ENCODE data around the gene AASS. TPM values are rescaled to one million over a fixed set of nuclear protein-coding genes. Genes with fewer than 3 reads are reported as not detected.

AASS gene

GRCh38 chr7:122035876-122036275 is 108.2 kb downstream of the AASS start:
- Histone ChIP-seq H4K91ac (ENCODE audit: low read length) (no peak overlapping the region), H3K79me1 (replicated peaks; ENCODE audit: low read length, poor library complexity, severe bottlenecking) (no peaks in the 10 kb centered on the region), H3K27me3 (ENCODE audit: control insufficient read depth in 1 of 2, insufficient read depth in 1 of 2, low read length in 2 of 2) (no peaks in the 10 kb centered on the region), H3K27ac (ENCODE audit: low read length, poor library complexity, severe bottlenecking) (no peak overlapping the region), H3K23ac (ENCODE audit: low read length in 2 of 2) (no peak overlapping the region), H2BK120ac (ENCODE audit: low read depth, low read length) (no peak overlapping the region), H2AK5ac (ENCODE audit: low read length, severe bottlenecking) (no peak overlapping the region), H3K4me2 (ENCODE audit: low read length, poor library complexity, severe bottlenecking) (no peak overlapping the region), H2BK12ac (ENCODE audit: low read length in 2 of 2) (no peak overlapping the region), H3K14ac (ENCODE audit: low read length in 2 of 2) (no peak overlapping the region), H4K8ac (ENCODE audit: low read length) (no peak overlapping the region), H3K9ac (ENCODE audit: low read length) (no peak overlapping the region), H3K18ac (ENCODE audit: low read depth in 1 of 2, low read length in 2 of 2) (no peak overlapping the region), H3K4ac (ENCODE audit: low read depth in 1 of 2, low read length in 2 of 2) (no peak overlapping the region), H2BK5ac (ENCODE audit: low read depth, low read length, poor library complexity, severe bottlenecking) (no peak overlapping the region), H3K4me1 (ENCODE audit: control insufficient read depth, insufficient read depth, low read depth, low read length) (peaks cover 1% of the 10 kb centered on the region), H2BK15ac (ENCODE audit: low read depth, poor library complexity, severe bottlenecking) (no peak overlapping the region), H3K4me3 (ENCODE audit: insufficient read depth in 1 of 2, low read depth in 1 of 2, low read length in 2 of 2) (no peak overlapping the region), H3K36me3 (ENCODE audit: control insufficient read depth in 1 of 2, insufficient read depth in 2 of 2, low read depth in 1 of 2, low read length in 2 of 2) (no peaks in the 10 kb centered on the region), H2AFZ (ENCODE audit: low read depth, low read length) (no peak overlapping the region), H3K9me3 (ENCODE audit: control insufficient read depth, low read length) (no peaks in the 10 kb centered on the region)
- WGBS: 98% methylated on average over 1 of the region's 1 CpG
- DNase-seq: no peak

DNA sequence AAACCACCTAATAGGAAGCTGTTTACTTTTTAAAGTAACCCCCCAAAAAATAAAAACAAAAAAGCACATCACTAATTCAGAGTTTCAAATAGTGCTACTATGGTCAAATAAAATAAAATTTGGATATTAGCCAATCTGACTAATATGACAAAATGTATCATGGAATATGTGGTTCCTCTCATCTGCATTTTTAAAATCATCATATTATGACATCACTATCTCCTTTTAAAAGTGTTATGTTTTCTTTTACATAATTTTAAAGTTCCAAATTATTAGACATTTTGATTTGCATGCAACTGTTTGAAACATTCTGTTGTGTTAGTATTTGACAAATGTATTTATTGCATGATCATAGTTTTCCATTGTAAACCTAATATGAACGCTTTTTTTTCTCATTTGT is 110.4 kb downstream of the AASS start:
- no peak overlapping the region for H3K23ac ChIP-seq (ENCODE audit: low read length in 2 of 2)
- no peak overlapping the region for H3K27ac ChIP-seq (ENCODE audit: low read length, poor library complexity, severe bottlenecking)
- no peak overlapping the region for H3K18ac ChIP-seq (ENCODE audit: low read depth in 1 of 2, low read length in 2 of 2)
- no peak overlapping the region for H3K9ac ChIP-seq (ENCODE audit: low read length)
- no peak overlapping the region for H4K91ac ChIP-seq (ENCODE audit: low read length)
- WGBS: no CpG with 5 or more reads among the region's 1 CpG
- no peaks in the 10 kb centered on the region for H3K27me3 ChIP-seq (ENCODE audit: control insufficient read depth in 1 of 2, insufficient read depth in 1 of 2, low read length in 2 of 2)
- H3K4me3 ChIP-seq (ENCODE audit: insufficient read depth in 1 of 2, low read depth in 1 of 2, low read length in 2 of 2): no peak overlapping the region
- H2AFZ ChIP-seq (ENCODE audit: low read depth, low read length): no peak overlapping the region
- no peak overlapping the region for H2AK5ac ChIP-seq (ENCODE audit: low read length, severe bottlenecking)
- no peak overlapping the region for H3K4me2 ChIP-seq (ENCODE audit: low read length, poor library complexity, severe bottlenecking)
- H3K36me3 ChIP-seq (ENCODE audit: control insufficient read depth in 1 of 2, insufficient read depth in 2 of 2, low read depth in 1 of 2, low read length in 2 of 2): no peaks in the 10 kb centered on the region
- H3K4me1 ChIP-seq (ENCODE audit: control insufficient read depth, insufficient read depth, low read depth, low read length): no peaks in the 10 kb centered on the region
- H2BK120ac ChIP-seq (ENCODE audit: low read depth, low read length): no peak overlapping the region
- H3K9me3 ChIP-seq (ENCODE audit: control insufficient read depth, low read length): no peaks in the 10 kb centered on the region
- H3K4ac ChIP-seq (ENCODE audit: low read depth in 1 of 2, low read length in 2 of 2): no peak overlapping the region
- H4K8ac ChIP-seq (ENCODE audit: low read length): no peak overlapping the region
- no peak overlapping the region for H2BK5ac ChIP-seq (ENCODE audit: low read depth, low read length, poor library complexity, severe bottlenecking)
- no peaks in the 10 kb centered on the region for H3K79me1 ChIP-seq (replicated peaks; ENCODE audit: low read length, poor library complexity, severe bottlenecking)
- H2BK15ac ChIP-seq (ENCODE audit: low read depth, poor library complexity, severe bottlenecking): no peak overlapping the region
- no peak overlapping the region for H2BK12ac ChIP-seq (ENCODE audit: low read length in 2 of 2)
- DNase-seq: no peak
- H3K14ac ChIP-seq (ENCODE audit: low read length in 2 of 2): no peak overlapping the region

DNA sequence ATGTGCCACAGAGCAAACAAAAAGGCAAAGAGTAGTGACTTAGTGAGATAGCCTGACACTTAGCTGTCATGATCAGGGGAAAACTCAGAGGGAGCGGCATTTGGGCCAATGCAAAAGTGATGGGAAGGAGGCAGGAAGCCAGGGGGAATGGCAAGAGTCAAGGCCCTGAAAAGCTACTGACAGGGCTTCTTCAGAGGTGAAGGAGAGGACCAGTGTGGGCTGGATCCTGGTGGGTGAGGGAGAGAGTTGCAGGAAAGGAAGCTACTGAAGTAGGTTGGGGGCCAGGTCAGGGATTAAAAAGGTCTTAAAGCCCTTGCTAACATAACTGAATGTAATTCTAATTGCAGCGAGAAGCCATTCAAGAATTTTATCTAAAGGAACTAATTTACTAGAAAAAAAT is 117.0 kb downstream of the AASS start:
- Histone ChIP-seq H2BK120ac (ENCODE audit: low read depth, low read length) (no peak overlapping the region), H3K23ac (ENCODE audit: low read length in 2 of 2) (no peak overlapping the region), H4K91ac (ENCODE audit: low read length) (no peak overlapping the region), H3K27ac (ENCODE audit: low read length, poor library complexity, severe bottlenecking) (no peak overlapping the region), H2BK5ac (ENCODE audit: low read depth, low read length, poor library complexity, severe bottlenecking) (no peak overlapping the region), H4K8ac (ENCODE audit: low read length) (no peak overlapping the region), H3K9me3 (ENCODE audit: control insufficient read depth, low read length) (no peaks in the 10 kb centered on the region), H3K4me3 (ENCODE audit: insufficient read depth in 1 of 2, low read depth in 1 of 2, low read length in 2 of 2) (no peak overlapping the region), H3K4me1 (ENCODE audit: control insufficient read depth, insufficient read depth, low read depth, low read length) (no peaks in the 10 kb centered on the region), H3K4ac (ENCODE audit: low read depth in 1 of 2, low read length in 2 of 2) (no peak overlapping the region), H3K18ac (ENCODE audit: low read depth in 1 of 2, low read length in 2 of 2) (no peak overlapping the region), H2BK12ac (ENCODE audit: low read length in 2 of 2) (no peak overlapping the region), H2BK15ac (ENCODE audit: low read depth, poor library complexity, severe bottlenecking) (no peak overlapping the region), H3K14ac (ENCODE audit: low read length in 2 of 2) (no peak overlapping the region), H2AK5ac (ENCODE audit: low read length, severe bottlenecking) (no peak overlapping the region), H3K9ac (ENCODE audit: low read length) (no peak overlapping the region), H2AFZ (ENCODE audit: low read depth, low read length) (no peak overlapping the region), H3K36me3 (ENCODE audit: control insufficient read depth in 1 of 2, insufficient read depth in 2 of 2, low read depth in 1 of 2, low read length in 2 of 2) (no peaks in the 10 kb centered on the region), H3K4me2 (ENCODE audit: low read length, poor library complexity, severe bottlenecking) (no peak overlapping the region), H3K79me1 (replicated peaks; ENCODE audit: low read length, poor library complexity, severe bottlenecking) (no peaks in the 10 kb centered on the region), H3K27me3 (ENCODE audit: control insufficient read depth in 1 of 2, insufficient read depth in 1 of 2, low read length in 2 of 2) (no peaks in the 10 kb centered on the region)
- WGBS: 95% methylated on average over 1 of the region's 2 CpGs
- no peak for DNase-seq

Small RNA genes within 50 kb of the gene (small RNA-seq; reads per million reads assigned to genes)
- not detected for gene RNU7-154P (ENCODE audit: low read depth)
